Measurements from ENCODE around the gene KCNK3.

Gene KCNK3

DNA sequence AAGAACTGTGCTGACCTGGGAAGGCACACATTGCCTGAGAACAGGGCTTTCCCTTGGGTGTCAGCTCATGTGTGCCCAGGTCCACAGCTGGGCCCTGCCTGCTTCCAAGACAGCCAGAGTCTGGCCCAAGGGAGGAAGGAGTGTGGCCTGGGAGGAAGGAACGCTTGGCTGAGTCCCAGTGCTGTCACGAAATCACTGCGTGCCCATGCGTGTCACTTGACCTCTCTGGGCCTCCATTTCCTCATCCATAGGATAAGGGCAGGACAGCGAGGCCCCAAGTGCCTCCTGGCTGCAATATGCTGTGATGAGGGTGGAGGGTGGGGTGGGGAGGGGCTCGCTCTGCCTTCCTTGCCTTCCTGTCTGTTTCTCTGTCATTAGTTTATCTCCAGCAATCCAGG, 642 bp upstream of the KCNK3 start:
- DNase-seq (ENCODE audit: low spot score) = no peak

DNA sequence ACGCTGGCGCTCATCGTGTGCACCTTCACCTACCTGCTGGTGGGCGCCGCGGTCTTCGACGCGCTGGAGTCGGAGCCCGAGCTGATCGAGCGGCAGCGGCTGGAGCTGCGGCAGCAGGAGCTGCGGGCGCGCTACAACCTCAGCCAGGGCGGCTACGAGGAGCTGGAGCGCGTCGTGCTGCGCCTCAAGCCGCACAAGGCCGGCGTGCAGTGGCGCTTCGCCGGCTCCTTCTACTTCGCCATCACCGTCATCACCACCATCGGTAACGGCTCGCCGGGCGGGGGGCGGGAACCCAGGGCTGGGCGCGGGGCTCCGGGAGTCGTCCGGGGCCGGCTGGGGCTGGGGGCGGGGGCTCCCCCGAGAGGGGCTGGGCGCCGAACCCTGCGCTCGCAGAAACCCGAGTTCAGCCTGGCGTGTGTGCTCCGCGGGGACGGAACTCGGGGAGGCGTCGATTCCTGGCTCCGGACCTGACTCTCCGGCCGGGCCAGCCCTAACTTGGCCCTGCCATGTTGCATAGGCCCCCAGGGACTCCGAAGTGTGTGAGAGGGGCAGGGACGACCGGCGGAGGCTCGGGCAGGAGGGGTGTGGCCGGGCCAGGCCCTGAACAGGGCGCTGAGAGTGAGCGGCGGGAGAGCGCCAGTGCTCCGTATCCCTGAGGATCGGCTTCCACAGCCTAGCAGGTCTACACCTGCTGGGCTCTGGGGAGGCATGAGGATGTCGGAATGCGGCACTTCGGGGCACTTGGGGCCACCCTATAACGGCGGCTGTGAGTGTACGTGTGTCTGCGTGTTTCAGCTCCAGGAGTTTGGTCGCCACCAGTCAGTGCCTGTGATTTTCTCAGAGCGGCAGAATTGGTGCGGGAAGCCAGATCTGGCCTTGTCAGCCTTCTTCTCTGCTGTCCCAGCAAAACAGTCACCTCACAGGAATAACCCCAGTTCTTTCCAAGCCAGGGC, 651 bp downstream of the KCNK3 start:
- no peak for DNase-seq (ENCODE audit: low spot score)

- DNase-seq (ENCODE audit: low spot score) = no peak
Observed at GRCh38 chr2:26694001-26694400, 1.5 kb downstream of the KCNK3 start.

- no peak for DNase-seq (ENCODE audit: low spot score)
Observed at GRCh38 chr2:26696351-26696816, 3.9 kb downstream of the KCNK3 start.

- DNase-seq (ENCODE audit: low spot score) = no peak
Observed at GRCh38 chr2:26697425-26697824, 4.9 kb downstream of the KCNK3 start.

- DNase-seq (ENCODE audit: low spot score) = no peak
Observed at GRCh38 chr2:26699295-26699694, 6.8 kb downstream of the KCNK3 start.

GRCh38 chr2:26700078-26700477, 7.6 kb downstream of the KCNK3 start:
- DNase-seq (ENCODE audit: low spot score) = no peak

- DNase-seq (ENCODE audit: low spot score) = no peak
Observed at GRCh38 chr2:26701596-26701995, 9.1 kb downstream of the KCNK3 start.

DNA sequence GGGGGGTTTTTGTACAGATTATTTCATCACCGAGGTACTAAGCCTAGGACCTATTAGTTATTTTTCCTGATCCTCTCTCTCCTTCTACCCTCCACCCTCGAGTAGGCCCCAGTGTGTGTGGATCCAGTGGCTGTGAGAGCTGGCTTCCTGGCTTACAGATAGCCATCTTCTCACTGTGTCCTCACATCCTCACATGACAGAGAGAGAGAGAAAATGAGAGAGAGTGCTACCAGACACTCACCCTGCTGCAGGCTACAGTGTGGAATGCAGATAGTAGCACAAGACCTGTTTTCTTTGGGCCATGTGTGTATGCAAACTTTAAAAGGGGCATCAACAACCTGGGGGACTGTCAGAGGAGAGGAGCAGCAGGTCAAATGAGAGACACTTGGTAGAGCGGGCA, 9.5 kb downstream of the KCNK3 start:
- no peak for DNase-seq (ENCODE audit: low spot score)

DNA sequence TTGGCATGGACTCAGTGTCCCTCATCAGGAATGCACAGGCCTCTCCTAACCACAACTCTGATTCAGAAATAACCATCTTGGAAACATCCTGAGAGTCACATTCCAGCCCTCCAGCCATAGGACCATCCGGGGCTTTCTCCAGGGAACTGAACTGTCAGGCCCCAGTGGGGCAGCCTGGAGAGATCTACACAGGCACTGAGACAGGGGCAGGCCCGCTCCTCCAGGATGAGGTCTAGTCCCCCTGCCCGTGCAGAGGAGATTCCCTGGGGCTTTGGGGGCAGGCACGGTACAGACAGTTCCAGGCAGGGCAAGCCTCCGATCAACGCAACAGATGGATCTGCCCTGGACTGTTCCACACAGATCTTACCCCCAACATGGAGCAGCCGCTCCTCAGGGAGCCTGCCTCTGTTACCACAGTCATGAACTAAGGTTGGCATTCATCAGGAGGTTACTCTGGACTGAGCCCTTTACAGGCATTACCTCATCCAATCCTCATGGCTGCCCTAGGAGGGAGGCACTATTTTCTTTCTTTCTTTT, 12.0 kb downstream of the KCNK3 start:
- DNase-seq (ENCODE audit: low spot score) = no peak

DNA sequence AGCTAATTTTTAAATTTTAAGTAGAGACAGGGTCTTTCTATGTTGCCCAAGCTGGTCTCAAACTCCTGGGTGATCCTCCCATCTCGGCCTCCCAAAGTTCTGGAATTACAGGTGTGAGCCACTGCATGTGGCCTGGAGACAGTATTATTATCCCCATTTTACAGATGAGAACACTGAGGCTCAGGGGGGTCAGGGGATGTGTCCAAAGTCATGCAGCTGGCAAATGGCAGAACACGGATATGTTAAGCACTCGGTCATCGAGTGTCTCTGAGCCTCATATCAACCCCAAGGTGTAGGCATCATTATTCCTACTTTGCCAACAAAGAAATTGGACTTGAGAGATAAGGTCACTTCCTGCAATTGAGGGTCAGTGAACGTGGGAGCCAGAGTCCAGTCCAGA, 12.6 kb downstream of the KCNK3 start:
- no peak for DNase-seq (ENCODE audit: low spot score)

DNA sequence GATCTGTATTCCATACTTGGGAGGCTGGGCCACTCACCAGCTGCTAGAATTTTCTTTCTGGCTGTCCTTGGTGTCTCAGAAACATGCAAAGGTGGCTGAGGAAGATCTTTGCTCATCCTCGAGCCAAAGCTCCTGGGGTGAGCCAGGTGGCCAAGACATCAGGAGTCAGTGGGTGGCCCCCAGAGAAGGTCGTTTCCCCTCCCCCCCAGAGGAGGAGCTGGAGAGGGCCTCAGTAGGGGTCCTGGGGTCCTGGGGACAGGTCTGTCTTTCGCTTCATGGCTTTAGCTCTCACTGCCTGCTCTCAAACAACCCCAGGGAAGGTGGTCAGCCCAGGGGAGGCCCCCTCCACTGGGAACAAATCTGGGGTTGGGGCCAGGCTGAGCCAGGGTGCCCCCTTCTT, 13.6 kb downstream of the KCNK3 start:
- no peak for DNase-seq (ENCODE audit: low spot score)

DNA sequence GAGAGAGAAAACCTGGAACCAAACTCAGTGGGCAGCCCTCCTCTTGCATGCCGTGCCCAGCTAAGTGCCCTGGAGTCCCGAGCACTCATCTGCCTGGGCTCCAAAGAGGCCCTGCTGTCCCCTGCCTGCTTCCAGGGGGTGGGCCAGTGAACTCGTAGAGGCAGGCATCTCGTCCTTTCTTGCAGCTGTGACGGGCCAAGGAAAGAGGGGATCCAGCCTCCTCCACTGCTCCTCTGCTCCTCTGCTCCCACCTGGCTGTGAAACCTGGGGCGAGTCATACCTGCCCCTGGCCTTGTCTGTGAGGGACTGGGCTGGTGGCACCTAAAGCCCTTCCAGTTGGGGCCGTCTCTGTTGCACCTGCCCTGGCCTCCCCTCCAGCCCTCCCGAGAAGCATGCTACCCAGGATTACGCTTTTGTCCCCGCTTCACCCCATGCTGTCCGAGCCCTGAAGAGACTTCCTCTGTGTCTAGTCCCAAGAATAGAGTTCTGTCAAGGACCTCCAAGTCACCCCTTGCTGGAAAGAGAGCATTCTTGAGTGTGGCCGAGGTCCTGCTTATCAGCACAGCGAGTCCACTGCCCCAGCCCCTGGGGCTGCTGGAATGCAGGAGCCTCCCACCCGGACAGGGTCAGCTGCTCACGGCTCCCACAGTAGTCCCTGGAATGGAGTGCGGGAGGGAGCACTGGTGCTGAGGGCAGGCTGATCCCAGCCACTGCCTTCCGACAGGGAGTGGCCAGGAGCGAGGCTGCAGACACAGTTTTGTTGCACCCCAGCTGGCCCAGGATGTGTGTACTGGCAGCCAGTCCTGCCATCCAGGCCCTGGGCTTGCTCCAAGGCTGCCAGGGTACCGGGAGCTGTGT, 14.3 kb downstream of the KCNK3 start:
- no peak for DNase-seq (ENCODE audit: low spot score)

DNA sequence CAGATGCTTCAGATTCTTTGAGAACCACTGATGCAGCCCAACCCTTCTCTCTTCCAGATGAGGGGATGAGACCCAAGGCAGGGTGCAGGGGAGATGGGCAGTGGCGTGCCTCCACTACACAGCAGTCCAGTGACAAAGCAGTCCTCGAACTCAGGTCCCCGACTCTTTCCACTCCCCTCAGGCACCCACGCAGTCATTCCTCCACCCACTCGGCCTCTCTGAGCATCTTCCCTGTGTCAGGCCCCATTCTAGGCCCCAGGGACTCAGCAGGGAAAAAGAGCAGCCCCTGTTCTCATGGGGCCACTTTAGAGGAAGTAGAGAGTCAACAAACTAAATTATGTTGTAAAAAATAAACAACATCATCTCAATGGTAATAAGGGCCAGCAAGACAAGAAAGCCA, 15.2 kb downstream of the KCNK3 start:
- no peak for DNase-seq (ENCODE audit: low spot score)

- DNase-seq (ENCODE audit: low spot score) = no peak
Observed at GRCh38 chr2:26708457-26708856, 15.9 kb downstream of the KCNK3 start.

GRCh38 chr2:26709323-26710110, 17.0 kb downstream of the KCNK3 start:
- no peak for DNase-seq (ENCODE audit: low spot score)

DNA sequence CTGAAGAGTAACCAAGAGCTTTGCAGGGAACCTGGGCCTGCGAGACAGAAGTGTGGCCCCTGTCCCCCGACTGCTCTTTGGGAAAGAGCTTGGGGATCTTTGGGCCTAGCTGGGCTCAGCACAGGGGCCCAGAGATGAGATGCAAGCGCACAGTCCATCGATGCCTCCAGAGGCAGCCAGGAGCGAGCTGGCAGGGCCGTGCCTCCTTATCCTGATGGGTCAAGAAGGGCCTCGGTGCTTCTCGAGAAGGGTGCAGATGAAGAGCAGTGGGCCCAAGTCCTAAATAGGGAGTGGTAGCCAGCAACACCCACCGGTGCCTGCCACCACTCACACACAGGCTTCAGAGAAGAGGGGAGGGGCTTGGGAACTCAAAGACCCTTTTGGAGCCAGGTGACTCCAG, 17.6 kb downstream of the KCNK3 start:
- no peak for DNase-seq (ENCODE audit: low spot score)

DNA sequence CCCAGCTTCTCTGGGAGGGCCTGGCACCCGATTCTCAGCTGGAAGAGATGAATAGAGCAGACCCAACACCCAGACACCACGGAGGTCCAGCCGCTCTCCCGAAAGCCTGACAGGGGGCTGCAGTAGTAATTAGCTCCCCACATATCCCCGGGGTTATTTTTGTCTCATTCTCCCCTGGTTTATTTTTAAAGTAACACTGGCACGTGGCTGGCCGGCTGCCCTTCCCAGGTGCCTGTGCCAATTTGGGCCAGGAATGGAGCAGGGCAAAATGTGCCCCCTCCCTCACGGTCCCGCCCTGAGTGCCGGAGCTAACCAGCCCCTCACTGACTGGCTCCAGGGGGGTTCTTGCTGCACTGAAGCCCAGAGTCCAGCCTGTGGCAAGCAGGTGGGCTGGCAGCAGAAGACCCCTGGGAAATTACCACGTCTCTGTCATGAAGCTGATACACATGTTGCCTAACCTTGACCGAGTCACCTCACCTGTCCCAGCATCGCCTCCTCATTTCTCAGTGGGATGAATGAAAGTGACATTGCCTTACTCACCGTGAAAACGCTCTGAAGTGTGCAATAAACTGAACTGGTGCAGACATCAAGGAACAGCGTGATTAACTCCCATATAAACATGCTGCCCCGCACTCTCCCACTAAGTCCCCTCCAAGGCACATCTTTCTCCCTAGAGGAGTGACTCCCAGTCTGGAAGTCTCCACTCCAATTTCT, 18.4 kb downstream of the KCNK3 start:
- DNase-seq (ENCODE audit: low spot score) = no peak

DNA sequence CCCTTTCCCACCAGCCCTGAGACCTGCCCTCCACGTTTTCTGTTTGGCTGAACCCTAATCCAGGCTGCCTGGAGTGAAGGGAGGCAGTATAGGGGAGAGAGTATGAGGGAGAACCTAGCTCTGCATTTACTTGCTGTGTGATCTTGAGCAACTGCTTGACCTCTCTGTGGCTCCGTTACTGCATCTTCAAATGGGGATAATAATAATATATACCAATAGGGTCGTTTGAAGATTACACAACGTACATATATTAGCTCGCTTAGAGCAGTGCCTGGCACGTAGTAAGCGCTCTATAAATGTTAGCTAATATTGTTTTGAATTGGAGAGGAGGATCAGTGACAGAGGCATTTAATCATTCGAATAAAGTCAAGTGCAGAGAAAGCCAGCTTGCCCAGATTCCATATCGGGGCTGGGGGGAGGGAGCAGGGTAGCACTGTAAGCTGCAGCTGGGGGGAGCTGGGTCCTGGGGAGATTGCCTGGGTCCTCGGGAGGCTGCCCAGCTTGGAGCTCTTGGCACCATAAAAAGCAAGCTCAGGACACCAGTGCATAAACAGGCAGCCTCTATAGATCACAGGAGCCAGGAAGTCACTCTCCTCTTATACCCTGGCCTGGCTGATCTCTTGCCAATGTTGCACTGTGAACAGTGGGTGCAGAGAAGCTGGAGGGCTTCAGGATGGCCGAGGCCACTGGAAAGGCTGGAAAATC, 19.1 kb downstream of the KCNK3 start:
- no peak for DNase-seq (ENCODE audit: low spot score)
